HG02610 (cell line): Measurements from ENCODE around the gene GNA15.
"Not testable (repeated sequence)": the region's sequence is repeated elsewhere in the genome, so short reads cannot be mapped to it uniquely, and the experiment has no call there.

Experiments used
- ATAC-seq: cut with Tn5 transposase; IDR thresholded peaks from one replicate; pipeline ENCODE4 v1.9.1; 2021; ENCODE audit warnings: mild to moderate bottlenecking, moderate library complexity; ENCODE audit not compliant: unreplicated experiment

Gene GNA15

GRCh38 chr19:3167533-3168272, 31.9 kb downstream of the GNA15 start:
- ATAC-seq, result no peak

- ATAC-seq, result no peak
Observed at GRCh38 chr19:3171894-3172672, 36.2 kb downstream of the GNA15 start.

GRCh38 chr19:3172673-3173000, 36.8 kb downstream of the GNA15 start:
- ATAC-seq, result not testable (repeated sequence)

- ATAC-seq, result no peak
Observed at GRCh38 chr19:3175781-3176714, 40.2 kb downstream of the GNA15 start.

GRCh38 chr19:3176715-3177501, 41.1 kb downstream of the GNA15 start:
- no peak for ATAC-seq

- ATAC-seq, result peak; percentile 22
Observed at GRCh38 chr19:3178377-3178972, 42.6 kb downstream of the GNA15 start, which contains the start of gene S1PR4. Gene S1PR4 (plus strand): TSS chr19:3178769. CDS start chr19:3178793, 24 bp downstream.

GRCh38 chr19:3178973-3179738, 43.3 kb downstream of the GNA15 start:
- peak; percentile 7 for ATAC-seq

- ATAC-seq, result no peak
Observed at GRCh38 chr19:3179739-3180293, 44.0 kb downstream of the GNA15 start.

- ATAC-seq, result no peak
Observed at GRCh38 chr19:3183721-3184641, 48.1 kb downstream of the GNA15 start.

GRCh38 chr19:3184847-3185460, 49.1 kb downstream of the GNA15 start:
- ATAC-seq, result peak; percentile 20

- ATAC-seq, result peak; percentile 63
Observed at GRCh38 chr19:3185461-3186159, 49.8 kb downstream of the GNA15 start, which contains the start of gene NCLN. Gene NCLN (plus strand): TSS chr19:3185930. CDS start chr19:3186031, 101 bp downstream.

GRCh38 chr19:3186160-3186688, 50.4 kb downstream of the GNA15 start:
- no peak for ATAC-seq

- no peak for ATAC-seq
Observed at GRCh38 chr19:3186891-3187661, 51.2 kb downstream of the GNA15 start.

GRCh38 chr19:3187662-3188511, 52.1 kb downstream of the GNA15 start:
- no peak for ATAC-seq
